HEK293 (cell line): ENCODE data around the gene KDR.

Source experiments
- CTCF ChIA-PET: fragments of 350-600 bp; formaldehyde crosslinking; extraction: SDS; loops from one replicate; lab custom pipeline; 2021; ENCODE audit warnings: antibody characterized with exemption; lab: Yijun Ruan, JAX
- POLR2A ChIA-PET: fragments of 300-600 bp; formaldehyde crosslinking; extraction: SDS; loops from one replicate; lab custom pipeline; 2020; ENCODE audit warnings: antibody characterized with exemption, inconsistent platforms; lab: Yijun Ruan, JAX
- H3K27ac ChIP-seq: fragments of 200-500 bp; sonication (Bioruptor generic); 2 replicates; pipeline ENCODE4 v1.5.1; 2014; ENCODE audit warnings: low read depth, low read length, control low read depth, inconsistent platforms; ENCODE audit errors: extremely low read depth
- H3K36me3 ChIP-seq, 2 experiments: fragments of 200-500 bp in 1 of 2; sonication (Bioruptor generic) in 1 of 2; 1 replicate in 1 of 2; 2 replicates in 1 of 2; pipeline ENCODE4 v1.5.1; 2014 to 2017; ENCODE audit warnings: inconsistent platforms in 2 of 2, low read length in 2 of 2; ENCODE audit not compliant: control insufficient read depth in 2 of 2, insufficient read depth in 1 of 2
- H3K4me1 ChIP-seq: fragments of 200-500 bp; sonication (Bioruptor generic); 2 replicates; pipeline ENCODE4 v1.5.1; 2014; ENCODE audit warnings: mild to moderate bottlenecking, low read length, inconsistent platforms; ENCODE audit not compliant: control insufficient read depth, insufficient read depth
- H3K4me3 ChIP-seq: 2 replicates; pipeline ENCODE4 v1.5.1; 2011; ENCODE audit warnings: low read depth, mild to moderate bottlenecking, control low read depth, low read length, moderate library complexity
- H3K9me3 ChIP-seq: fragments of 200-500 bp; sonication (Bioruptor generic); 2 replicates; pipeline ENCODE4 v1.5.1; 2014; ENCODE audit warnings: low read depth, low read length, inconsistent platforms; ENCODE audit not compliant: control insufficient read depth, insufficient read depth
- BCL6B ChIP-seq: fragments of 450-650 bp; formaldehyde crosslinking; IDR thresholded peaks from 2 replicates; pipeline ENCODE4 v1.5.1; 2017; ENCODE audit warnings: missing biosample characterization, missing genetic modification characterization
- HOXD13 ChIP-seq: sonication (generic); formaldehyde crosslinking; IDR thresholded peaks from 2 replicates; pipeline ENCODE4 v1.8.0; 2022; ENCODE audit warnings: missing genetic modification reagents, borderline replicate concordance
- KLF10 ChIP-seq: fragments of 450-650 bp; IDR thresholded peaks from 2 replicates; pipeline ENCODE4 v1.5.1; 2018; ENCODE audit warnings: missing biosample characterization, mild to moderate bottlenecking, missing genetic modification characterization
- PATZ1 ChIP-seq: fragments of 450-650 bp; formaldehyde crosslinking; IDR thresholded peaks from 2 replicates; pipeline ENCODE4 v1.5.1; 2016; ENCODE audit warnings: missing biosample characterization, missing genetic modification characterization
- REPIN1 ChIP-seq: fragments of 450-650 bp; formaldehyde crosslinking; IDR thresholded peaks from 2 replicates; pipeline ENCODE4 v1.5.1; 2017; ENCODE audit warnings: missing biosample characterization, missing genetic modification characterization, low read depth
- SP2 ChIP-seq: fragments of 450-650 bp; formaldehyde crosslinking; IDR thresholded peaks from 2 replicates; pipeline ENCODE4 v1.5.1; 2016; ENCODE audit warnings: missing biosample characterization, missing genetic modification characterization
- ZBTB17 ChIP-seq: fragments of 450-650 bp; formaldehyde crosslinking; IDR thresholded peaks from 2 replicates; pipeline ENCODE4 v1.5.1; 2016; ENCODE audit warnings: missing biosample characterization, missing genetic modification characterization
- ZIC2 ChIP-seq: fragments of 450-650 bp; formaldehyde crosslinking; IDR thresholded peaks from 2 replicates; pipeline ENCODE4 v1.5.1; 2016; ENCODE audit warnings: missing biosample characterization, missing genetic modification characterization
- ZNF121 ChIP-seq: fragments of 450-650 bp; formaldehyde crosslinking; IDR thresholded peaks from 2 replicates; pipeline ENCODE4 v1.5.1; 2016; ENCODE audit warnings: missing biosample characterization, missing genetic modification characterization
- ZNF223 ChIP-seq: fragments of 450-650 bp; formaldehyde crosslinking; IDR thresholded peaks from 2 replicates; pipeline ENCODE4 v1.5.1; 2016; ENCODE audit warnings: missing biosample characterization, missing genetic modification characterization
- ZNF23 ChIP-seq: fragments of 450-650 bp; formaldehyde crosslinking; IDR thresholded peaks from 2 replicates; pipeline ENCODE4 v1.5.1; 2016; ENCODE audit warnings: missing biosample characterization, missing genetic modification characterization, borderline replicate concordance
- ZNF335 ChIP-seq: fragments of 450-650 bp; formaldehyde crosslinking; conservative IDR thresholded peaks from 2 replicates; pipeline ENCODE4 v1.5.1; 2016; ENCODE audit warnings: missing biosample characterization, missing genetic modification characterization
- ZNF341 ChIP-seq: fragments of 450-650 bp; formaldehyde crosslinking; IDR thresholded peaks from 2 replicates; pipeline ENCODE4; 2016; ENCODE audit warnings: low read depth, missing biosample characterization, missing genetic modification characterization
- ZNF426 ChIP-seq: fragments of 450-650 bp; formaldehyde crosslinking; IDR thresholded peaks from 2 replicates; pipeline ENCODE4 v1.5.1; 2017; ENCODE audit warnings: missing biosample characterization, missing genetic modification characterization, mild to moderate bottlenecking, inconsistent platforms, moderate library complexity
- ZNF433 ChIP-seq: fragments of 450-650 bp; formaldehyde crosslinking; IDR thresholded peaks from 2 replicates; pipeline ENCODE4 v1.5.1; 2016; ENCODE audit warnings: missing biosample characterization, missing genetic modification characterization, low read depth
- ZNF449 ChIP-seq: fragments of 450-650 bp; formaldehyde crosslinking; IDR thresholded peaks from 2 replicates; pipeline ENCODE4 v1.5.1; 2017; ENCODE audit warnings: missing biosample characterization, mild to moderate bottlenecking, missing genetic modification characterization, moderate library complexity
- ZNF473 ChIP-seq: fragments of 450-650 bp; formaldehyde crosslinking; IDR thresholded peaks from 2 replicates; pipeline ENCODE4 v1.5.1; 2017; ENCODE audit warnings: missing biosample characterization, missing genetic modification characterization
- ZNF48 ChIP-seq: fragments of 450-650 bp; formaldehyde crosslinking; IDR thresholded peaks from 2 replicates; pipeline ENCODE4 v1.5.1; 2016; ENCODE audit warnings: missing biosample characterization, missing genetic modification characterization
- ZNF513 ChIP-seq: fragments of 450-650 bp; IDR thresholded peaks from 2 replicates; pipeline ENCODE4 v1.5.1; 2018; ENCODE audit warnings: missing biosample characterization, missing genetic modification characterization
- ZNF518A ChIP-seq: fragments of 450-650 bp; formaldehyde crosslinking; conservative IDR thresholded peaks from 2 replicates; pipeline ENCODE4 v1.5.1; 2016; ENCODE audit warnings: low read depth, missing biosample characterization, missing genetic modification characterization
- ZNF561 ChIP-seq: fragments of 450-650 bp; IDR thresholded peaks from 2 replicates; pipeline ENCODE4 v1.5.1; 2018; ENCODE audit warnings: missing biosample characterization, missing genetic modification characterization, borderline replicate concordance
- ZNF571 ChIP-seq: fragments of 450-650 bp; formaldehyde crosslinking; IDR thresholded peaks from 2 replicates; pipeline ENCODE4 v1.5.0; 2017; ENCODE audit warnings: missing biosample characterization, missing genetic modification characterization
- ZNF621 ChIP-seq: fragments of 450-650 bp; formaldehyde crosslinking; IDR thresholded peaks from 2 replicates; pipeline ENCODE4 v1.5.1; 2017; ENCODE audit warnings: missing biosample characterization, missing genetic modification characterization
- ZNF76 ChIP-seq: fragments of 450-650 bp; formaldehyde crosslinking; IDR thresholded peaks from 2 replicates; pipeline ENCODE4; 2016; ENCODE audit warnings: low read depth, missing biosample characterization, missing genetic modification characterization, borderline replicate concordance
- ZNF776 ChIP-seq: fragments of 450-650 bp; formaldehyde crosslinking; IDR thresholded peaks from 2 replicates; pipeline ENCODE4 v1.5.0; 2017; ENCODE audit warnings: missing biosample characterization, missing genetic modification characterization, borderline replicate concordance
- ZNF777 ChIP-seq: fragments of 450-650 bp; formaldehyde crosslinking; IDR thresholded peaks from 2 replicates; pipeline ENCODE4 v1.5.1; 2017; ENCODE audit warnings: missing biosample characterization, missing genetic modification characterization, borderline replicate concordance
- ZSCAN23 ChIP-seq: fragments of 450-650 bp; formaldehyde crosslinking; IDR thresholded peaks from 2 replicates; pipeline ENCODE4 v1.5.1; 2016; ENCODE audit warnings: missing biosample characterization, missing genetic modification characterization

KDR gene

GRCh38 chr4:55098456-55099204, 26.8 kb downstream of the KDR start:
- Histone ChIP-seq H3K9me3 (no peaks in the 10 kb centered on the region), H3K36me3 (no peaks in the 10 kb centered on the region), H3K27ac (no peak overlapping the region), H3K4me3 (no peak overlapping the region), H3K4me1 (no peaks in the 10 kb centered on the region)
- POLR2A ChIA-PET = no interaction called here
- CTCF ChIA-PET = interaction anchor here (0.7 kb wide), 1 partner anchor 214 kb away, joined by 3 read pairs; no protein-coding TSS in a partner anchor
- no peak for TF ChIP-seq ZSCAN23 (tag by site-specific recombination)
- no peak for TF ChIP-seq ZNF473 (tag by site-specific recombination)
- TF ChIP-seq ZNF571 (tag by site-specific recombination) = no peak
- TF ChIP-seq ZNF777 = no peak
- TF ChIP-seq ZNF76 (tag by site-specific recombination) = no peak
- TF ChIP-seq REPIN1 (tag by site-specific recombination) = no peak
- no peak for TF ChIP-seq ZNF776 (tag by site-specific recombination)
- TF ChIP-seq ZBTB17 (tag by site-specific recombination) = no peak
- no peak for TF ChIP-seq ZNF23 (tag by site-specific recombination)
- TF ChIP-seq ZNF48 (tag by site-specific recombination) = no peak
- TF ChIP-seq ZNF513 (tag by site-specific recombination) = no peak
- peak; percentile 73 for TF ChIP-seq ZNF426
- TF ChIP-seq ZNF449 (tag by site-specific recombination) = no peak
- no peak for TF ChIP-seq KLF10
- no peak for TF ChIP-seq ZNF335 (tag by site-specific recombination)
- no peak for TF ChIP-seq ZIC2 (tag by site-specific recombination)
- TF ChIP-seq ZNF341 (tag by site-specific recombination) = no peak
- TF ChIP-seq ZNF621 (tag by site-specific recombination) = no peak
- no peak for TF ChIP-seq HOXD13 (CRISPR knock-in tag)
- TF ChIP-seq ZNF561 (tag by site-specific recombination) = no peak
- TF ChIP-seq ZNF121 = no peak
- TF ChIP-seq ZNF223 (tag by site-specific recombination) = no peak
- TF ChIP-seq ZNF518A = peak; percentile 70
- no peak for TF ChIP-seq SP2 (tag by site-specific recombination)
- TF ChIP-seq ZNF433 (tag by site-specific recombination) = 0 out of 2 replicates have a peak, but pooled peaks have one; percentile 11
- TF ChIP-seq BCL6B (tag by site-specific recombination) = no peak
- TF ChIP-seq PATZ1 (tag by site-specific recombination) = no peak
